DMS79 (cell line): ENCODE measurements around the gene PARD3.

Experiments
- DNase-seq: peaks from one replicate; lab custom pipeline; 2025; lab: John Stamatoyannopoulos, UW

The PARD3 gene

GRCh38 chr10:34125702-34126101, 689.4 kb downstream of the PARD3 start:
- DNase-seq, result no peak

DNA sequence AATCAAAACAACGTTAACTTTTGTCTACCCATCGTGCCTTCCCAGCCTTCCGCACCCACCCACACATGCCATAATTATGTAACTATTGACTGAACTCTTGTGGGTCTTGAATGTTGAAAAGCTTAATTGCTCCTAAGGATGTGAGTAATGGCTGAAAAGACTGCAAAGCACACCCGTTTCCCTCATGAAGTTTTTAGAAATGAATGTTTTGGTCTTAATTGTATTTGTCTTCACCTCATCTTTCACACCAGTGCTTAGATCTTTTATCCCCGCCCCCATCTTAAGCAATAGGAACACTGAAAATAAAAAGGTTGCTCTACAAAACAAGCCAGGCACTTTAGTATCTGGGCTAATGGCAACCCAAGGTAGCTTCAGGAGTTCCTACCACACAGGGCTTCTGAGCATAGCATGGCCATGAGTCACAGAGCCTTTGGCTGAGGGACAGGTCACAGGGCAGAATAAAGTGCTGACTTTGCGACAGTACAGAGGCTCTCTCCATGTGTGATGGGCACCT, 690.5 kb downstream of the PARD3 start:
- no peak for DNase-seq

DNA sequence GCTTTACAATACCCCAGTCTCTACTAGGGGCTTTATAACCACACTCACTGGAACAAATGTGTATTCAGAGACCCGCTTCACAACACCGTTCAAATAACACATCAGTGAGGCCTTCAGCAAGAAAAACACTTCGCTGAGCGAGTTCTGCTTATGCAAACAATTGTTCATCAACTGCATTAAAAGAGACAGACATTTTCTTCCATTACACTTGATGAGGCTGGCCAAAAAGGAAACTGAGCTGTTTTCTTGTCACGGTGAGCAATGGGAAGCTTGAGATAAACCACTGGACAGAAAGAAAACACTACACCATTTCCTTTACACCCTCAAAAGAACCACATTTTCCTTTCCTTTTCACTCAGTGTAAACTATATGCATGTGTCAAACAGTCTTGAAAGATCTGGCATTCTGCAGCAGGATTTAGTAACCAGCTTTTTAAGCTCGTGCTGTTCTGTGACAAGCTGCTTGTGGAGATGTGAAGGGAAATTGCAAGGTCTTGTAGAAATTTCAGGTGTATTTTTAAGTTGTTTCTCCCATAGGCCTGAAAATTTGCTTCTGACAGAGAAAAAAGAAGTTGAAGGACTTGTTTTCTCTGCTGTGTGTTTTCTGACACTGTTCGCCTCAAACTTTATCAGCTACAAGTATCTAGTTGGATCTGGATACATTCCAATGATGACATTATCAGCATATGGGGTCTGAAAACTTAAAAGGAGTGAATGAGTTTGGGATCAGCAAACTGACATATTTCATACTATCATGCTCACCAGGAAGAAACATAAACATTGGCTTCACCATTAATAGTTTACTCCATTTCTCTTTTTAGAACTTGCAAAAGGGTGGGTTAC, 693.1 kb downstream of the PARD3 start:
- DNase-seq, result no peak

GRCh38 chr10:34121125-34121753, 693.9 kb downstream of the PARD3 start:
- no peak for DNase-seq

- DNase-seq, result no peak
Measured at GRCh38 chr10:34119456-34119855, 695.6 kb downstream of the PARD3 start.

- no peak for DNase-seq
Measured at GRCh38 chr10:34116681-34117271, 698.3 kb downstream of the PARD3 start.

GRCh38 chr10:34116220-34116641, 698.9 kb downstream of the PARD3 start:
- no peak for DNase-seq

DNA sequence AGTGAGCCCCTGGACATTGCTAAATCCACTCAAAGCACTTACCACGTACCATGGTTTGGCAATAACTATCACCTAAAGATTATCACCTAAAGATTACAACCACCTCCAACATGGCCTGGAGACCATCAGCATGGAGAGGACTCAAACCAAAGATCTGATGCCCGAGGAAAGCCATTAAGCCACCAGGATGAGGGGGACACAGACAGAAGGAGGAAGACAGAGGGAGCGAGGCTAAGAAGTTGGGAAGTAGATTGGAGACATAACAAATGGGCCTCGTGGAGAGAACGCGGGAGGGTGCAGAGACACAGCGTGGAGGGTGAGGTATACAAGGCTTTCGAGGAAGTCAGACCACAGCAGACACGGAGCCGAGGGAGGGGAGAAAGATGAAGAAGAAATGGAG, 700.2 kb downstream of the PARD3 start:
- DNase-seq, result no peak

- no peak for DNase-seq
Measured at GRCh38 chr10:34113504-34114225, 701.4 kb downstream of the PARD3 start.

DNA sequence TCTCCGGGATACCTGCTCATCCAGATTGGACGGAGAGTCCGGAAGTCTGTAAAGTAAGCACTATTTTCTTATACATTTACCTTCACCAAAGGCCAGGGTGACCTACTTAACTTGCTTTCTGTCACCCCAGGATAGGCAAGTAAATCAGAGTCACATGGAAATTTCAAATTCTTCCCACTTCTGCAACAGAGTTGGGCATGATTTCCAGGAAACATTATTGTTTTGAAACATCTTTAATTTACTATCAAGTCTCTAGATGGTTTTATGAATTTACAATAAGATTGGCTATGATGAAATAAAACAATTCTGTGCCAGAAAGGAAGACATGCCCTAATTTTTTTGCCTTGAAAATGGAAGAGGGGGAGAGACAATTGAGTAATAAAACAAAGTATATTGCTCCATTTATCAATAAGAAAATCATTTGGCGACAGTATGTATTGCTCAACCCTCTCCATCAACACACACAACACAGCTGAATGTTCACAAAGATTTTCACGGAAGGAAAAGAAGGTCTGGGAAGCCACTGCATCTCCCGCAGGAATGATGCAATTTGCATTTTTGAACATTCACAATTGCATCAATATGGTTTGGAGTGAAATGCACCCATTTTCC, 702.8 kb downstream of the PARD3 start:
- DNase-seq, result no peak

DNA sequence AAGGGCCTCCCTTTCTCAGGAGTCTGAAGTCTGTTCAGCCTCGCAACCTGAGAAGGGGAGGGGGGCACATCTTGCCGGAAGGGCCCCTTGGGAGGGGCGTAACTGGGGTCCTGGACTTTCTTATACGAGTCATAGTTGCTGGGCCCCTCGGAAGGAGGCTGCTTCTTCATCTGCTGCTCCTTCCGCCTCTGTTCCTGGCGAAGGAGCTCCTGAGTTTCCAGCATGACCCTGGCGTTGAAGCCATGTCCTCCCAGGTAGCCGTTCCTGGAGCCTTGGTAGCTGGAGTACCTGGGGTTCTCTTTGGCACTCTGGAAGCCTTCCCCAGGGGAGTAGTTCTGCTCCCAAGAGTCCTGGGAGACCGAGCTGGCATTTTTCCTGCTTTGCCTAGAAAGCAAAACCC, 703.9 kb downstream of the PARD3 start:
- no peak for DNase-seq

DNA sequence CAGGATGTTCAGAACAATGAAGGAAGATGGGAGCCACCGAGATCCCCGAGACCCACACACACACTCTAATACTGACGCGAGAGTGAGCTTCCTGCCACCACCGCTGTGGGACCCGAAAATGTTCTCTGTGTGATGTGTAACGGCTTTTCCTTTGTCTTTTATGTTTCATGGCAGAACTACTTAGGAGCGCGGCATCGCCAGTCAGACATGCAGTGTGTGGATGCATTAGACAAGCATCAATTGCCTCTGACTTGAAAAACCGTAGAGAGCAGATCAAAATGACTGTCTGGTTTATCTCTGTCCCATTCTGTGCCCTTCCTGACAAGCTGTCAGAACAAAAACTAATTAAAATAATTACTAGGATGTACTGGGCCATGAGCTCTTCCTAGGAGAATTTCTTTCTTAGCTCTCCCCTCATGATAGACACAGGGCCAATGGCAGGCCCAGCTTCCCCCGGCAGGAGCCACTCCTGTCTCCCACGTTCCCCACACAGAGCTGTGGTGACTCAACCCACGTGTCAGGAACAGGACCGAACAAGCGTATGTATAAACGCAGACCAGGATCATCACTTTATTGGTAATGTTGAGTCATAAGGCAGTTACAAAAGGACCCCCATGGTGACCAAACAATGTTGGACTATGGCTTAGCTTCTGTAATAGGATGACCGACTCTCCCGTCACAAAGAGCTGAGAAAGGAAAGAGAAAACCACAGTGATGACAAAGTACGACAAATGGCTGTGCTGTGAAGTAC, 705.0 kb downstream of the PARD3 start:
- no peak for DNase-seq

DNA sequence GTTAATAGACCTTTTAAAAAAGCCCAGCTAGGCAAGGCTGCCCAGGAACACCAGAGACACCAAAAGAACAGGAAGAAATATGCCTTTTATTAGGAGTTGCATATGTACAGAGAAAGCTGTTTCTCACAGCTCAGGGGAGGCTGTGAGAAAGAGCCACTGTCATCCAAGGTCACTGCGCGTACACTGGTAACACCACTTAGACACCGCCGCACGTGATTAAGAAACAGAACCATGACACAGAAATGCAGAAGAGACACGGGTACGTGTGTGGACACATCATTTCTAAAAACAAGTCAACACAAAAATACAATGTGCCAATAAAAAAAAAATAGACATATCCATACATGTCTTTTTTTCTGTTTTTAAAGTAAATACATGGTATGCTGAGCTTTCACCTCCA, 705.6 kb downstream of the PARD3 start:
- DNase-seq, result no peak

GRCh38 chr10:34107626-34108516, 707.2 kb downstream of the PARD3 start:
- no peak for DNase-seq

- no peak for DNase-seq
Measured at GRCh38 chr10:34106356-34106885, 708.7 kb downstream of the PARD3 start.

DNA sequence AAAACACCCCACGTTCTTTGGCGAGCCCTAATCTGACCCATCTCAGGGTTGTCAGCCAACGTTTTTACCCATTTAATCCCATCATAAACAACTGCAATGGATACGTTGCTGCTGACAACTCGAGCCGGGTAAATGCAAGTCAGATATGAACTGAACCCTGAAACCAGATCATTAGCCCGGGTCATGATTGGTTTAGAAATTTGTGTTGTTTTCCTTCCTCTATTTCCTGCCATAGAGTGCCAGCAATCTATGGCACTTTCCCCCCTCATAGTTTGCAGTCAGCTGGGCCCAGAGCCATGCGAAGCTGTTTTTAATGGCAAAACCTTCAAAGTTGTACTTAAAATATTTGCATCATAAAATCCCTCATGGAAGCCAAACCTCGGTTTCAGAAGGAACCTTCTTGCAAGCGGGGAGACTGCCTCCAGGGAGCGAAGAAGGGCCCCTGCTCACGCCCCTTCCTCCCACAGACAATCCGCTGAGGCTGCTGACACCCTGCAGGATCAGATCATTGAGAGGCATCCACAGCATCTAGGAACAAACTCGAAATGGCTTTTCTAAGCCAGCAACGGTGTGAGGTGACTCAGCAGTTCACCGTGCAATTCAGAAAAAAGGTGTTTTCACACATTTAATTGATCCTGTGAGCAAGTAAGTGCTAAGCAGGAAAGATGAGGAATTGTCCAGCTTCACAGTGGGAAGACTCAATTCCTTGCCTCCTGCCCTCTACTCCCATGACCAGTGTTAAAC, 710.1 kb downstream of the PARD3 start:
- DNase-seq, result no peak

GRCh38 chr10:34102893-34103506, 712.1 kb downstream of the PARD3 start:
- DNase-seq, result no peak

- no peak for DNase-seq
Measured at GRCh38 chr10:34102237-34102673, 712.8 kb downstream of the PARD3 start.

- no peak for DNase-seq
Measured at GRCh38 chr10:34101001-34101400, 714.1 kb downstream of the PARD3 start.
